Activated T-helper 1 cell treated with Interleukin-2 at 50 U/mL for 16 hours (primary cell): ENCODE measurements around the gene PCGF2.

Experiments
- DNase-seq: peaks from one replicate; pipeline ENCODE4 v3.0.0-alpha.2; 2020; ENCODE audit warnings: low read depth

PCGF2 gene

DNA sequence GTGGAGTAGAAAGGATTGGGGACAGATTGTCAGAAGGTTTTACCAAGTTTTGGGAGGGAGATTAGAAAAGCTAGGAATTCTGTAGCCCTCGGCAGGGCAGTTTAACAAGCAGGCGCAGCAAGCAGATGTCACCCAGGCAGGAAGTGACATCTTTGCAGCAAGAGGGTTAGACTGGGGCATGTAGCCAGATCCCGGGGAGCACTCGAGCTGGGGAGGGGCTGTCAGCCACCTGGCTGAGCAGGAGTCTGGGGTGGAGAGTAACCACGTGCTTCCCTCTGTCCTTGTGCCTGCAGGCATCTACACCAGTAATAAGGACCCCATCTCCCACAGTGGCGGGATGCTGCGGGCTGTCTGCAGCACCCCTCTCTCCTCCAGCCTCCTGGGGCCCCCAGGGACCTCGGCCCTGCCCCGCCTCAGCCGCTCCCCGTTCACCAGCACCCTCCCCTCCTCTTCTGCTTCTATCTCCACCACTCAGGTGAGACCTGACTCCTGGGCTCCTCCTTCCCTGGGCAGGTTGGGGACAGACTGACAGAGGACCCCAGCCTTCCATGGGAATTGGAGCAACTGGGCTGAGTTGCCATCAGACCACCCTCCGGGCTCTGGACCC is 30.9 kb downstream of the PCGF2 start:
- no peak for DNase-seq

DNA sequence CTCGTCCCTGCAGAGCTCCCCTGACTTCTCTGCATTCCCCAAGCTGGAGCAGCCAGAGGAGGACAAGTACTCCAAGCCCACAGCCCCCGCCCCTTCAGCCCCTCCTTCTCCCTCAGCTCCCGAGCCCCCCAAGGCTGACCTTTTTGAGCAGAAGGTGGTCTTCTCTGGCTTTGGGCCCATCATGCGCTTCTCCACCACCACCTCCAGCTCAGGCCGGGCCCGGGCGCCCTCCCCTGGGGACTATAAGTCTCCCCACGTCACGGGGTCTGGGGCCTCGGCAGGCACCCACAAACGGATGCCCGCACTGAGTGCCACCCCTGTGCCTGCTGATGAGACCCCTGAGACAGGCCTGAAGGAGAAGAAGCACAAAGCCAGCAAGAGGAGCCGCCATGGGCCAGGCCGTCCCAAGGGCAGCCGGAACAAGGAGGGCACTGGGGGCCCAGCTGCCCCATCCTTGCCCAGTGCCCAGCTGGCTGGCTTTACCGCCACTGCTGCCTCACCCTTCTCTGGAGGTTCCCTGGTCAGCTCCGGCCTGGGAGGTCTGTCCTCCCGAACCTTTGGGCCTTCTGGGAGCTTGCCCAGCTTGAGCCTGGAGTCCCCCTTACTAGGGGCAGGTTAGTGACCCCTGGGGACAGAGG is 31.6 kb downstream of the PCGF2 start:
- no peak for DNase-seq

DNA sequence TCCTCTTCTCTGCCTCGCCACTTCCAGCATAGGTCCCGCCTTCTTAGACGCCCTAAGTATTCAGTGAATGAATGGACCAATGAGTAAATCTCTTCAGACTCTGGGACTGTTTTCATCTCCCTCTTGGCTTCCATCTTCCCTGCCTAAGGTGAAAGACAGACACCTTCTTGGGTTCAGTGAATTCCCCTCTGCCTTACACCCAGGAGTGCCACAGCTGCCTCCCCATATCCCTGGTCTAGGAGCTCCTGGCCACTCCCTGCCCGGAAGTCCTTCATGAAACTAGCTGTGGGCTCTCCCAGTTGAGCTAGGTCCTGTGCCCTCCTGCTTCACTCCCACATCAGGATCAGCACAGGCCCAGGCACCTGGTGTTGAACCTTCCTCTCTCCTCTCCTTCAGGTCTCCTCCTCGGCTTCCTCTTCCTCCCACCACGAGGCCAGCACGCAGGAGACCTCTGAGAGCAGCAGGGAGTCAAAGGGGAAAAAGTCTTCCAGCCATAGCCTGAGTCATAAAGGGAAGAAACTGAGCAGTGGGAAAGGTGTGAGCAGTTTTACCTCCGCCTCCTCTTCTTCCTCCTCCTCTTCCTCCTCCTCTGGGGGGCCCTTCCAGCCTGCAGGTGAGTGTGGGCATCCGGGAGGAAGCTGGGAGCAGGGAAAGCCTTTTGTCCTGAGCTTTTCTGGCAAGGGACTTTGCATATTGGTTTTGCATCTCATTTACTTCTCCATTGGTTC is 32.8 kb downstream of the PCGF2 start:
- no peak for DNase-seq

DNA sequence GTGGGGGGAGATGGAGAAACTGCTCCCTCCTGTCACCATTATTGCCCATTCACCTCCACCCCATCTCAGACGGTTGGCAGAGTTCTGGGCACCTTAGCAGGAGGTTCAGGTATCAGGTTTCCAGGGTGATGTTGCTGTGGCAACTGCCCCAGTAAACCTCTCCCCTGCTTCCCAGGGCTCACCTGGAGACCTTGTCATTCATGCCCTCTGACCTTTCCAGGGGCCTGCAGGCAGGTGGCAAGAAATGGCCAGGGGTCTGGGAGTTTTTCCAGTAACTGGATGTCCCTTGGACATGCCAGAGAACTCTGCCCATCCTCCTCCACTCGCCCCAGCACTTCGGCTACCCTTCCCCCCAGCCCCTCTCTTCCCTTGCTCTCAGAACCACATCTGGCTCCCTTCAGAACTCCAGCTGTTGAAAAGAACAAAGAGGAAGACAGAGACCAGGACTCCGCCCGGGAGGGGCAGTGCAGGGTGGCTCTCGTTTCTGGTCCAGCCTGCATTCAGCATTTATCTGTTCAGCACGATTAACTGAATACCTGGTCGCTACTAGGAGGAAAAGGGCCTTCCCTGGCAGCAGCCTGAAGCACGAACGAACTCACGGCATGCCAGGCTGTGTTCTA is 34.6 kb downstream of the PCGF2 start:
- DNase-seq: no peak

DNA sequence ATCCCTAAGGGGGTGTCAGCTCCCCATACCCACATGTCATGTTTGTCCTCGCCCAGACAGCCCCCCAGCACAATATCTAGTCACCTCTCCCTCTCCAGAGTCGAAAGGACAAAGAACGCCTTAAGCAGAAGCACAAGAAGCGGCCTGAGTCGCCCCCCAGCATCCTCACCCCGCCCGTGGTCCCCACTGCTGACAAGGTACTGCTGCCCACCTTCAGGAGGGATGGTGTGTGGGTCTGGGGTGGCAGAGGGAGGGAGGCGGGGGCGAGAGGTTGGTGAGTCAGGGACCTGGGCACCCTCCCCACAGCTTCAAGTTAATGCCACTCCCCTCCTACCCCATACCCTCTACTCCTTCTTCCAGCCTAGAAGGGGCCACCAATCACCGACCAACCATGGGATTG is 35.5 kb downstream of the PCGF2 start:
- DNase-seq: no peak

DNA sequence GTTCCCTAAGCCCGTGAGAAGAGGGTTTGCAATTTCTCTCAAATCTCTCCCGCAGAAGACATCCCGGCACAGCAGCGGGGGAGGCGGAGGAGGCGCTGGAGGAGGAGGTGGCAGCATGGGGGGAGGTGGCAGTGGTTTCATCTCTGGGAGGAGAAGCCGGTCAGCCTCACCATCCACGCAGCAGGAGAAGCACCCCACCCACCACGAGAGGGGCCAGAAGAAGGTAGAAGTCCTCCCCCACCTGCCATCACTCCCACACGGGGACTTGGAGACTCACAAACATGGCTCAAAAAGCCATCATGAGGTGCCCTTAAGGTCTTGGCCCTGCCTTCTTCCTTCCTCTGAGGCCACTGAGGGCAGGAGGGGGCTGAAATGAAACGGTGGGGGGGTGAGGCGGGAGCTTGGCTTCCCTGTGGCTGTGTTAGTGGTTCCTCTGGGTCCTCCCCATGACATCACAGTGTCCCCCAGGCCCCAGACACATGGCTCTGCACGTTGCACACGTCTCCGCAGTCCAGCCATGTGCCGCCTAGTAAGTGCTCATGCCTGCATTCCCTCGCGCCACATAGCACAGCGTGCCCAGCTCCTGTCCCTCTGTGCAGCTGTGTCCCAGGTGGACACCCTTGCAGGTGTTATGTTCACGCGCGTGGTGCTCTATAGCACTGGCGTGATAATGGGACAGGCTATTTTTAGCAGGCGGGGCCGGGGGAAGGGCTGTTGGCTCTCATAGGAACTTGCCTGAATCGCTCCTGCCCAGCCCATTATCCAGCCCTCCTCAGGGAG is 36.2 kb downstream of the PCGF2 start:
- no peak for DNase-seq

DNA sequence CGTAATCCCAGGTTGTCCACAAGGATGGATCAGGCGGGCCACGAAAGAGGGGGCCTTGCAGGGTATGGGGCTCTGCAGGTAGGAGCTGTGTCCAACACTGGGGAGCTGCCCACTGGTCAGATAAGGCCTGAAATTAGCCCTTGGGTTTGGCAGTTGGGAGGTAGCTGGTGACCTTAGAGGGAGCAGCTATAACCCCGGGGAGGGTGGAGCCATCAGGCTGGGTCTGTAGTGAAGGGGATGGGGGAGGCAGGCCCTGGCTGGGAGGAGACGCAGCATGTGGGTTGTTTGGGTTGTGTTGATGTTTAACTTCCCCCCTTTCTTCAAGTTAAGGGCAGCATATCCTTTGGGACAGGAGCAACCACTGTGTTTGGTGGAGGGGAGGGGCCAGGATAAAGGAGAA is 37.2 kb downstream of the PCGF2 start:
- no peak for DNase-seq

DNA sequence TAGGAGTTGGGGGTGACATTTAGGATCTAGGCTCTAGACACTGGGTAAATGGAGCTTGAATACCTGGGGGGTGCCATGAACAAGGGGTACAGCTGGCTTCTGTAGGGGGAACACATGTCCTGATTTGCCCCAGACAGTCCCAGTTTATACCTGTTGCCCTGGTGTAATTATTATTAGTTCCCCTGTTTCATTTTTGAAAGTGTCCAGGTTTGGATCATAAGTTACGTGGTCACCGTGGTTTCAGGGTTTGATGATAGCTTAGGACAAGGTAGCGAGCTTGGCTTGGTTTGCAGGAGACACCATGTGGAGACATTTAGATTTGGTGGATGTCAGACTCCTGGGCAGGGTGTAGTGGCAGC is 37.6 kb downstream of the PCGF2 start:
- no peak for DNase-seq

DNA sequence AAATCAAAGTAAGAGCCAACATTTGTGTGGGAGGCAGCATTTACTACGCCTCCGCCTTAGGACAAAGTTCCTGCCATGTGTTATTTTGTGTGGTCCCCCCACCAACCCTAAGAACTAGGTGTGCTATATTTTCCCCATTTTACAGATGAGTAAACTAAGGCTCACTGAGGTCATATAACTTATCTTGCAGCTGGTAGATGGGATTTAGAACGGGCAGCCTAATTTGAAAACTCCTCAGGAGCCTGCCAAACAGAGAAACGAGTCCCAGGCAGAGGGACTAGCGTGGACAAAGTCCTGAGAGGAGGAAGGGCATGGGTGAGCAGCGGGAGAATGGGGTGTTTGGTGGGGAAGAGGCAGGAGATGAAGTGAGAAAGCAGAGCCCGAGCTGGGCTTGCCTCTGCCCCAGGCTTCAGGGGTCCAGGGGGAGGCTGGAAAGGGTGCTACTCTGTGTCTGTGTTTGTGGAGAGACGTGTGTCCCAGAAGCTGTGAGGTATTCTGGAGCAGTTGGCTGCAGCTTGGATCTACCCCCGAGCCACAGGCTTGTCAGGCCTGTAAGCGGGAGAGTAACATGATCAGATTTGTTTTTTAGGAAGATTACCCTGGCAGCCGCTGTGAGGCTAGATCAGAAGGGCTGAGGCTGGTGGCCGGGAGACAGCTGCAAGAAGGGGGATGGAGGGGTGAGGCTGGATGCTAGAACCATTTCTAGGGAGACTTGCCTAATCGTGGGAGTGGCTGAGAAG is 38.1 kb downstream of the PCGF2 start:
- no peak for DNase-seq

DNA sequence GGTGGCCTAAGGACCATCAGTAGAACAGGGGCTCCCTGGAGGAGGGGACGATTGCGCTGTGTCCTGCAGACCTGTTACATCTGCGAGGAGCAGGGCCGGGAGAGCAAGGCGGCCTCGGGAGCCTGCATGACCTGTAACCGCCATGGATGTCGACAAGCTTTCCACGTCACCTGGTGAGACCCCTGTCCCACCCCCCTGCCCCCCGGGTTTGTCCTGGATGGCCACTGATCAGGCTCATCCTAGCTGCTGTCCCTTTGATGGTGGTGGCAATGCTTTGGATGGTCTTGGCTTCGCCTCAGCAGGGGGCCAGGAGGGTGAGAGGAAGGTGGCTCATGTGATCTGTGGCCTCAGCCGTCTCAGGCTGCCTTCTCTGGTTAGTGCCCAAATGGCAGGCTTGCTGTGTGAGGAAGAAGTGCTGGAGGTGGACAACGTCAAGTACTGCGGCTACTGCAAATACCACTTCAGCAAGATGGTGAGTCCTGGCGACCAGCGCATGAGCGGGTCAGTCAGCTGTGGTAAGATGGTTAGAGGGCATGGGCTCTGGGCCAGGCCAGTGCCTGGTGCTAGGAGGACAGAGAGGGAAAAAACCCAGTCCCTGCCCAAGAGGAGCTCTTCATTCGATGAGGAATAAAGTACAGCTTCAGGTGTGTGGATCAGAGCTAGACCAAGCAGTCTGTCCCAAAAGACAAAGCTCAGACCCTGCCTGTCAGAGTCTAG is 38.9 kb downstream of the PCGF2 start:
- no peak for DNase-seq

DNA sequence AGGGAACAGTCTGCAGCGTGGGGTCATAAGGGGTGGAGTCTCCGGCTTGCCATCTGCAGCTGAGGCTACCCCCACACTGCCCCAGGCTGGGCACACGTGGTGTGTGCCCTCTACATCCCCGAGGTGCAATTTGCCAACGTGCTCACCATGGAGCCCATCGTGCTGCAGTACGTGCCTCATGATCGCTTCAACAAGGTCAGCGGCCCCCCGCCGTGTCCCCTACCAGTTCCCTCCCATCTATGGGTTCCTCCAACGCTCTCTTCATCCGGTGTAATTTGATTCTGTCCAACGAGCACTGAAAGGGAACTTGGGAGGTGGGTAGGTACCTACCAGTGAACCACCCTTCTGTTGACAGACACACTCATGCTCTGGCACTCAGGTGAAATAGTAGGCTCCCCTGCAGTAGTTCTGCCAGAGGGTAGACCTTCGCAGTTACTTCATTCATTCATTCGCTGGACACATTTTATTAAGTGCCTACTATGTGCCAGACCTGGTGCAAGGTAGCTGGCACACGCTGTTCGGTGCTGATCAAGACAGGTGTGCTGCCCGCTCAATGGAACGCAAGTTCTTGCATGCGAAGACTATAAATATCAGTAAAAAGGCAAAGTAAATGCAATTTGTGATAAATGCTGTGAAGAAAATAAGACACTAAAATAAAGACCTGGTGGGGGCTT is 40.3 kb downstream of the PCGF2 start:
- no peak for DNase-seq

DNA sequence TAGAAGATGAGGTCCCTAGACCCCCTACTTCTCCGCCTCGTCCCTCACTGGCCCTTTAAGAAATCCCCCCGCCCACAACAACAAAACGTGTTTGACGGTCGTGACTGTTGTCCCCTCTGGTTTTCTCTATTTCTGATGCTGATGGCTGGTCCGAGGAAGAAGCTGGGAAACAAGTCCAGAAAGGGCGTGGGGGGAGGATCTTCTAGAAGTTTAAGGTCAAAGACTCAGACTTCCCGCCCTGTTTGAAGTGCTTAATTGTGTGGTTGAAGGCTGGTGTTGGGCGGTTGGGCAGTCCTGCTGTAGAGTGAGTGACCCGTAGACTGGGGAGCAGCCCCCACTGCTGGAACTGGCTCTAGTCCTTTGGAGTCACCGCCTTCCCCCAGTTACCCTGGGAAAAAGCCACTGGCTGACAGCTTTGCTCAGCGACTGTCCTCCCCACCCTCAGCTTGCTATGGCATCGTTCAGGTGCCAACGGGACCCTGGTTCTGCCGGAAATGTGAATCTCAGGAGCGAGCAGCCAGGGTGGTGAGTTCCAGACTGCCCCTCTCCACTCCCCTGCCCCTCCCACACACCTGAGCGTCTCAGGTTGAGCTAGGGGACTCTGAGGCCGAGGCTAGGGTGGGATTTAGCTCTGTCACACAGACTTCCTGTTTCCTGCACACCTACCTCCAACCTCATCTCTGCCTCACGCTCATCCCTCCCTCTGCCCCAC is 41.5 kb downstream of the PCGF2 start:
- DNase-seq: no peak

DNA sequence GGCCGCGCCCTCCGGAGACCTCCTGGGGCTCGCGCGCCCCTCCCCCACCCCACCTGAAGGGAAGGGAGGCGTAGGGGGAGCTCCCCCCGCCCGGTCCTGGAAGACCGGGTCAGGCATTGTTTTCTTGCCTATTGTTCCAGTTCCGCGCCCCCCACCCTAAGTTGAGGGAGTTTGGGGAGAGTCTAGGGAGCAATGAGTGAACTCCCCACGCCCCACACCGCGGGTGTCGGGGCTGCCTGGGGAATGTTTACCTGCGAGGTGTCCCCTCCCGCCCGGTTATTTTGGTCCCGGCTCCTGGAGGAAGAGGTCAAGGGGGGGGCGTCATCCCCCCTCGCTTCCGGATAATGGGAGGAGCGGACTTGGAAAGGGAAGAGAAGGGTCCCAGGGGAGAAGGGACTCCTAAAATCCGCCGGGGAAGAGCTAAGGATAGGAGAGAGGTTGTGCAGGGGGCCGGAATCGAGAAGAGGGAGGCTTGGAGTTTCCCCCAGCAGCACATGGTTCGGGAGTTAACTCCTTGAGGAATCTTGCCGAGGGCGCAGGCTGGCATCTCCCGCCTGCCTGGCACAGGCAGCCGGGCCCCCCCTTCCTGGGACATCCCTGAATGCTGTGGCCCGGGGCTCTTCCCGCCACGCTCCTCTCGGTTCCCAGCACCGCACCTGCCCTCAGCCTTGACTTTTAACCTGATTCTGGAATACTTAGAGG is 42.2 kb downstream of the PCGF2 start:
- no peak for DNase-seq

DNA sequence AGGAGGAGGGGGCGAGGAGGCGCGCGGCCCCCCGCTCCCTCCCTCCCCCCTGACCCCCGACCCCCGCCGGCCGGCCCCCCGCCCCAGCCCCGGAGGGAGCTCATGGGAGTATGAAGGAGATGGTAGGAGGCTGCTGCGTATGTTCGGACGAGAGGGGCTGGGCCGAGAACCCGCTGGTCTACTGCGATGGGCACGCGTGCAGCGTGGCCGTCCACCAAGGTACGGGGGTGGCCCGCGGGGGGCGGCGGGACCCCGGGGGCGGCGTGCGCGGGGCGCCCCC is 42.7 kb downstream of the PCGF2 start:
- DNase-seq: no peak

DNA sequence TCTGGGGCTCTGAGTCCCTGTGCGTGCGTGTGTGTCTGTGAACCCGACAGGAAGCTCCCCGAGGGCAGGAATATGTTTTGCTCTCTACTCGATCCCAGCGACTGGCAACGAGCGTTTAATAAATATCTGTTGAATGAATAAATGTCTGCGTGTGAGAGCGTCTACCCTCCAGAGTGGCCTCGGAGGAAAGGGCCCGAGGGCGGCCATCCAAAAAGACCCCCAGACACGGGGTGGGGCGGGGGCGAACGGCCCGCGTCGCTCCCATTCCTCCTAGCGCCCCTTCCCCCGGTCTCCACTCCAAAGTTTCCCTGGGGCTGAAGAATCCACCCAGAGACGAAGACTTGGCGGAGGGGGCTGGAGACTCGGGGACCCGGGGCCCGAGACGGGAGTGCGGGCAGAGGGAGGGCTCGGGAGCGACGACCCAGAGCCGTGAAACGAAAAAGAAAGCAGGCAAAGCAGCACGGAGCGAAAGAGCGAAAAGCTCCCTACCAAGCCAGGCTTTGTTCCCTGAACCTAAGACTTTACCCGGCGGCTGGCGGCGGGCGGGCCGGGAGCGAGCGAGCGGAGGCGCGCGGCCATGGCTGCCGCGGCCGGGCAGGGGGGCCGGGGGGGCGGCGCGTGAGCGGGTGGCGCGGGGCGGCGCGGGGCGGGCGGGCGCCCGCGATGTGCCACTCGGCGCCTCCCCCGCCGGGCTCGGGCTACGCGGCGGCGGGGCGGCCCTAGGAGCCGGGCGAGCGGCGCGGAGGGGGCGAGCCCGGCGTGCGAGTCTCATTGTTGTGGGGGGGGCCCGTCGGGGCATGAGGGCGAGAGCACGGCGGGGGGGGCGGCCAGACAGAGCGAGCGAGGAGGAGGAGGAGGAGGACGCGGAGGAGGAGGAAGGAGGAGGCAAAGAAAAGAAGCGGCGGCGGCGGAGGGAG is 43.3 kb downstream of the PCGF2 start, which contains the start of gene MLLT6:
TSS of gene MLLT6 (plus strand) at position 668 of the 917 bp plus-strand sequence. CDS start 360 bp downstream, outside the sequence.
- peak; percentile 77 for DNase-seq

DNA sequence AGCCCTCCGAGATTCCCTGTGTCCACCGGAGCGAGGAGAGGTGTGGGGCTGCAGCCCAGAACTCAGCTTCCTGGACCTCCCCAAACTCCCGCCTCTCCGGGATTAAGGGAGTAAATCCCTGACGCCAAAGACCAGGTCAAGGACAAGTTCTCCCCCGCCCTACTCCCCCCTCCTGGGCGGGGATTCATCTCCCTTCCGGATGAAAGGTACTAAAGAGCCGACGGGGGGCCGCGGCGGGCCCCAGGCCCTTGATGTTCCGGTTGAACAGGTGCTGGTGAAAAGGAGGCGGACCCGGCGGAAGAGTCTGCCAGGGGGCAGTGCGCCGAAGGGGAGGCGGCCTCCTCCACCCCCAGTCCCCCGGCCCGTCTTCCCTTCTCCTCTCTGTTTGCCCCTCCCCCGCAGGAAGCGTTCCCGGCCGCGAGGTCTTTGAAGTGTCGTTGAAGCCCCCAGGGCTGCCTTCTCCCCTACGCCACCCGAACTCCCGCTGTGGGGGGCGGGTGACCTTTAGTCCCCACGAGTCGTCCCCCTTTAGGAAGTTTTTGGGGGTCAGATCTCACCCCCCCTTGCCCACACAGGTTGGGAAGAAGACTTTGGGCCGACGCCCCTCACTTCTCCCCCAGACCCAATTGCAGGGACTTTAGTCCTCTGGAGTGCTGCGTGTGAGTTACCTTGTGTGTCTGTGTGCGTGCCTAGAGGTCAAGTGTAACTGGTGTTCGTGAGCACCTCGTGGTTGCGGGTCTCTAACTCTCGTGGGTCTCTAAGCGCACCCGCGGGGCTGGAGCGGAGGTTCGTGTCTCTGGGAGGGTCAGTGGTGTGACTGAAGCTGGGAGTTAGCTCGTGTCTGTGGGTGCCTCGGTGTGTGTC is 44.2 kb downstream of the PCGF2 start:
- peak; percentile 63 for DNase-seq
